ENCODE measurements around the gene ALKBH8.
"Not testable (repeated sequence)": the region's sequence is repeated elsewhere in the genome, so short reads cannot be mapped to it uniquely, and the experiment has no call there.

The ALKBH8 gene, protein sequence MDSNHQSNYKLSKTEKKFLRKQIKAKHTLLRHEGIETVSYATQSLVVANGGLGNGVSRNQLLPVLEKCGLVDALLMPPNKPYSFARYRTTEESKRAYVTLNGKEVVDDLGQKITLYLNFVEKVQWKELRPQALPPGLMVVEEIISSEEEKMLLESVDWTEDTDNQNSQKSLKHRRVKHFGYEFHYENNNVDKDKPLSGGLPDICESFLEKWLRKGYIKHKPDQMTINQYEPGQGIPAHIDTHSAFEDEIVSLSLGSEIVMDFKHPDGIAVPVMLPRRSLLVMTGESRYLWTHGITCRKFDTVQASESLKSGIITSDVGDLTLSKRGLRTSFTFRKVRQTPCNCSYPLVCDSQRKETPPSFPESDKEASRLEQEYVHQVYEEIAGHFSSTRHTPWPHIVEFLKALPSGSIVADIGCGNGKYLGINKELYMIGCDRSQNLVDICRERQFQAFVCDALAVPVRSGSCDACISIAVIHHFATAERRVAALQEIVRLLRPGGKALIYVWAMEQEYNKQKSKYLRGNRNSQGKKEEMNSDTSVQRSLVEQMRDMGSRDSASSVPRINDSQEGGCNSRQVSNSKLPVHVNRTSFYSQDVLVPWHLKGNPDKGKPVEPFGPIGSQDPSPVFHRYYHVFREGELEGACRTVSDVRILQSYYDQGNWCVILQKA

GRCh38 chr11:107565219-107565937 is at the start of gene ALKBH8:
Gene ALKBH8 (minus strand): TSS chr11:107565735. CDS start chr11:107560893, 4,842 bp downstream.
- DNase-seq, result peak; percentile 39

DNA sequence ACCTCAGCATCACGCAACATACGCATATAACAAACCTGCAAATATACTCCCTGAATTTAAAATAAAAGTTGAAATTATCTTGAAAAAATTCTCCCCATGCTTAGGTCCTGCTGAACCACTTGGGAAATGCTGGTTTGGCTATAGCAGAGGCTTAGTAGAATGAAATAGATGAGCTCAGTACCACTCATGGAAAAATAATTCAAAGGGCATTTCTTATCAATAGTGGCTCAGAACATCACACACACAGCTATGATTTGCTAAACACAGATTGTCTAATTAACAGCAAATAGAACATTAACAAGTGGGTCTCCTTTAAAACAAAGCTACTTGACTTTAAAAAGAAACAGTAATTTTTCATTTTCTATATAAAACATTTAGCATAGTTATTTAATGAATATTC is 46.9 kb upstream of the ALKBH8 start:
- no peak for DNase-seq

DNA sequence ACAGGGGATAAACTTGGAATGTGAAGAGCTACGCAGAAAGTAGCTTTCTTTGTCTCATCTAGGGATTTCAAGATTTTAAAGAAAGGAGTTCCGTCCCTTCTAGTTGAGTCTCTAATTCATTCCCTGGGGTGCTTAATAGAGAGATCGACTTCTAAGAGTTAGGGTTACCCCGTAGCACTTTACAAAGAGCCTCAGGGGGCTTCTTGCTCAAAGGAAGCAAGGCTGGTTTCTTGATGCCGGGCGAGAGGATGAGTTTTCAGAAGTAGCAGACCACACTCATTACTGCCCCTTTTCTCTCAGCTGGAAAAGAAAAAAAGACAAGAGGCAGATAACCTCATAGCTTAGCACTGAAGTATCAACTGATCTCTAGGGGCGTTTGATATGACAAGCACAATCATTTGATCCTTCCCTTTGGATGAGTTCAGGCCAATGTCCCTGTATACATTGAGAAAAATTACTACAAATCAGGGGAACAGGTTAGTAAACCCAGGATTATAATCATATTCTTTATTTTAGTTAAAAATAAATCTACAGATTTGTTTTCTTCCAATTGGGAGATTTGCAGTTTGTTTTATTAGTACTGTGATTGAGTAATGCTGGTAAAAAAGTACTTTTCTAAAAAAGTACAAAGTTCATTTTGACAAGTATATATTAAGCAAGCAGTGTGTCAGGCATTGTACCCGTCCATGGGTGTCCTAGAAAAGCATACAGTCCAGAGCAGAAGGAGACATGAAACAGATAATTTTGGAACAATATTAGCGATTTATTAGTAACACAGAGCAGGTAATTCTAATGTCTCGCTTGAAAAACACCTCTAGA is 44.1 kb upstream of the ALKBH8 start:
- no peak for DNase-seq

DNA sequence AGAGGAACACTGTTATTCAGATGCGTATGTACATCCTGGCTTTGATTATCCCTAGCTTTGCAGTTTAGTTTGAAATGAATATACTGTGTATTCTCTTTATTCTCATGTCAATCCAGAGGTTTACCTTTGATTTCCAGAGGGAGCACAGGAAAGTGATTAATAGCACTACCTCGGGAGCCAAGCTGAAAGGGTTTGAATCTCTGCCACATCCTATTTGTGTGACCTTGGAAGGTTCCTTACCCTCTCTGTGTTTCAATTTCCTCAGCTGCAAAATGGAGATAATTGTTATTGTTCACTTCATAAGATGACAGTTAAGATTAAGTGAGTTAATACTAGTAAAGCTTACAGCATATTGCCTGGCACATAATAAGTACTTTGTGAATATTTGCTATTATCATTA is 43.3 kb upstream of the ALKBH8 start:
- no peak for DNase-seq

- no peak for DNase-seq
These were observed 40.6 kb upstream of the ALKBH8 start for GRCh38 chr11:107606141-107606540.

GRCh38 chr11:107605061-107606006 is 39.8 kb upstream of the ALKBH8 start:
- DNase-seq, result no peak

DNA sequence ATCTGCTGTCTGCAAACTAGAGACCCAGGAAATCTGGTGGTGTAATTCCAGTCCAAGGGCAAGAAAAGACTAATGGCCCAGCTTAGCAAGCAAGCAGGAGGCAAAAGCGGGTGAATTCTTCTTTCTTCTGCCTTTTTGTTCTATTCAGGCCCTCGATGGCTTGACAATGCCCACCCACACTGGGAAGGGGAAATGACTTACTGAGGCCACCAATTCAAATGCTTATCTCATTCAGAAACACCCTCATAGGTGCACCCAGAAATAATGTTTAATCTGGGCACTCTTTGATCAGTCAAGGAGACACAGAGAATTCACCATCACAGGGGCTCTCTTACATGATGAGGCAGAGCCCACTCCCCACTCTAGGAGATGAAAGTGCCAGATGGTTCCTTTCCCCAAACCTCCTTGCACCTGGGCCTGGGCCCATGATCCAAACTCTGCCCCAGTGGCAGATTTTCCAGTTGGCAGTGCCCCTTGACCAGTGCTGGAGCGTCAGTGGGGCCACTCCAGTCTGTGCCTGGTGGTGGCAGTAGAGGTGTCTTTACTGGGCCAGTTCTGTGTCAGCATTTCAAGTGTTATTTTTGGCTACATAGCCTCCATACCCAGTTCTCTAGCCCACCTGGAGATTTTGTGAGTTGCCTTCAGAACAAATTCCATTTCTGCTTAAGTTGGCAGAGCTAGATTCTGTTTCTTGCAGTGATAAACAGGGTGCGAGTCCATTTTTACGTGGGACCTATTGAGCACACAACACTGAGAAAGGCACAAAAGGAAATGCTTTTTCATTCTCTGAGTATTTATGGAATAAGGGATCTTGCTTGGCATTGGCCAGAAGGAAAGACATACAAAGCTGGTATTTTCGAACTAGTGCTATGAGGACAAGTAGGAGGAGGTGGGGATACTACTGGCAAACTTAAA is 32.9 kb upstream of the ALKBH8 start:
- no peak for DNase-seq

GRCh38 chr11:107594736-107595135 is 29.2 kb upstream of the ALKBH8 start:
- no peak for DNase-seq

DNA sequence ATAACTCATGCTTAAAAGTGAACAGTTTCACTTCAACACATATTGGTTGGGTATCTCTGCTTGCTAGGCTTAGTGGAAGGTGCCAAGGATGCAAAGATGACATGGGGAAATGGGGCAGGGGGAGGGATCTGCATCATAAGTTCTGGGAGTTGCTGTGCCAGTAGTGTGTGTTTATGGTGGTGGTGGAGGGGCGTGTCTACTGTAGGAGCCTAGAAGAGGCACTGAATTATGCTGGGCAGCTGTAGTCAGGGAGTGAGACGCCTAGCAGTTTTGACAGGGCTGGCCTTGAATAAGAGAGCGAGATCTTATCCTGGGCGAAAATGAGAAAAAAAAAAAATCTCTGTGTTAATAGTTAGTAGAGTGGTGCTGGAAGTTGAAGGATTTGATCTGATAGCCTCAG is 28.4 kb upstream of the ALKBH8 start:
- no peak for DNase-seq

DNA sequence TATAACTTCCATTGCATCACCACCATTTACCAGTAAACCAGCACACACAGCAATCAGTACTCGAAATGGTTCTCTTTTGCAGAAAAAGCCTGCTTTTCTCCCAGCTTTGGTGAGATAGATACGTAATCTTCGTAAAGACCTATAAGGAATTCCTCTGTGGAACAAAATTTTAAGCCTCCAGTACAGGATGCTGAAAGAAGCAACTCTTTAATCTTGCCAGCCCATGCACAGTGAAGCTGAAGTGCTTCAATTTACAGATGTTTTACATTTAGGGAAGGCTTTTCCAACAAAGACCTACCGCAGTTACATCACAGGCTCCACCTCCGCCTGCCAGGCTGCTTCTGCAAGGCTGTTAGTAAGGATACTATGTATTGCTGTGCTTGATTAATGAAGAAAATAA is 27.3 kb upstream of the ALKBH8 start:
- no peak for DNase-seq

- no peak for DNase-seq
These were observed 26.7 kb upstream of the ALKBH8 start for GRCh38 chr11:107592231-107592590.

- no peak for DNase-seq
These were observed 26.1 kb upstream of the ALKBH8 start for GRCh38 chr11:107591378-107592230.

DNA sequence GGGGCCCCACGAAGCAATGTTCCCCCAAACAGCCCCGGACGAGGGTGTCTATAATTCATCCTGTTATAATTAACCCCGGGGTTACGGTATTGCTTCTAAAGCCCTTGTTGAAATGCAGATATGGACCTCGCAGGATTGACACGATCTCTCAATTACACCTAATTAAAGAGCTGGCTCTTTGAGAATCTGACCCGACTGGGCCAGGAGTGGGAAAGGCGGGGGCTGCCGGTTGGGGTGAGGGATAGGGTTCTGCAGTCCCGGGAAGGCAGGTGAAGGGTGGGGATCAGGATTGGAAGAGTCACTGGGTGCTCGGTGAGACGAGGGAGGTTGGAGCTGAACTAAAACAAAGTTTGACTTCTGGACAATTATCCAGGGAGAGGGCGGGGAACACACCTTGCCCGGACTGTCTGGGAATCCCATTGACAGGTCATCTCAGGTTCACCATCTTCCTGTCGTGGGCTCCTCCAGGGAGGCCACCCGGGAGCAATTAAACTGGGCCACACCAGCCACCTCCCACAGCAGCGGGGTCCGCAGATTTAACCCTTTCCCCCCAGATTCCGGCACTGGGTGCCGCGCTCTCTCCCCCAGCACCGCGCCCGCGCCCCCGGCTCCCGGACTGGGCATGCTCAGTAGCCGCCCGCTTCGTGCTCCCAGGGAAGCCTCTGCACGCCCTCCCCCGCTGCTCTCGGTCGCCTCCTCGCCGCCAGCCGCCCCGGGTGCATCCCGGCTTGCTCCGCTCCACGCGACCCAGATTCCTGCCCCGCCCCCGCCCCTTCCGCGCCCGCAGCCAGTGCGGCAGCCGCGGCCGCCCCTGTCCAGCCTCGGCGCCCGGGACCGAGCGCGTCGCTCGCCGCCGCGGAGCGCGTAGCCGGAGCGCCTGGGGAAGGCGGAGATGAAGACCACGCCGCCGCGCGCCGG is 25.2 kb upstream of the ALKBH8 start, which contains the start of gene ELMOD1:
ELMOD1 (plus strand) TSS at position 688 of the 918 bp plus-strand sequence. CDS start 27,043 bp downstream, outside the sequence.
- no peak for DNase-seq

- no peak for DNase-seq
These were observed 21.9 kb upstream of the ALKBH8 start for GRCh38 chr11:107587306-107587979.

DNA sequence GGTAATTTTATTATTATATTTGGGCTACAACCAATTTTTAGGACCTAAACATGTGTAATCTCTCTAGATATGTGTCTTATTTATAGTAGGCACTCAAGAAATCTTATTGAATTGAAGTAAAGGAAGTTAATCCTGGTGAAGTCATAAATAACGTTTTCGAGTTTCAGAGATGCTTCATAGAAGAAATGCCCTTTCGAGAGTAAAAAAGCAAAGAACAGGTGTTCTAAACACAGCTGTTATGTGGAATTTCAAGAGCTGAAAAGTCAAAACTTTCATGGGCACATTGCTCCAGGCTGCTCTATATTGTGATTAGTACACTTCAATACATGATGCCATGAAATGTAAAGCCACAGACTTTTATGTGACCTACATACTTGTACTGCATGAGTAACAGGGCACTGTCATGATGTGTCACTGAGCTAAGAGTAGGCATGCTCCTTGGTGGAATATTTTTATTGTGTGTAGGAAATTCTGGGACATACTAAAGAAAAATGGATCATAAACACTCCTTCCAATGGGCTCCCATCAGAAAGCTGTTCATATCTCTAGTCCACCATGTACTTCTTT is 18.2 kb upstream of the ALKBH8 start:
- no peak for DNase-seq

GRCh38 chr11:107581147-107581546 is 15.6 kb upstream of the ALKBH8 start:
- DNase-seq, result no peak

DNA sequence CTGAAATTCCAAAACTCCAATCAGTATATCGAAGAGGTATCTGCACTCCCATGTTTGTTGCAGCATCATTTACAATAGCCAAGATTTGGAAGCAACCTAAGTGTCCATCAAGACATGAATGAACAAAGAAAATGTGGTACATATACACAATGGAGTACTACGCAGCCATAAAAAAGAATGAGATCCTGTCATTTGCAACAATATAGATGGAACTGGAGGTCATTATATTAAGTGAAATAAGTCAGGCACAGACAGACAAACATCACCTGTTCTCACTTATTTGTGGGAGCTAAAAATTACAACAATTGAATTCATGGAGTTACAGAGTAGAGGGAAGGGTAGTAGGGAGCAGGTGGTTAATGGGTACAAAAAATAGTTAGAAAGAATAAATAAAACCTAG is 13.6 kb upstream of the ALKBH8 start:
- DNase-seq, result not testable (repeated sequence)
